HEK293 (cell line): ENCODE data around the gene SOAT2.

Source experiments
- FEZF1 ChIP-seq: fragments of 450-650 bp; formaldehyde crosslinking; IDR thresholded peaks from 2 replicates; pipeline ENCODE4 v1.5.1; 2016; ENCODE audit warnings: missing biosample characterization, missing genetic modification characterization
- GLIS1 ChIP-seq: fragments of 450-650 bp; formaldehyde crosslinking; IDR thresholded peaks from 2 replicates; pipeline ENCODE4 v1.5.1; 2016; ENCODE audit warnings: missing biosample characterization, missing genetic modification characterization
- IKZF3 ChIP-seq: fragments of 450-650 bp; IDR thresholded peaks from 2 replicates; pipeline ENCODE4 v1.5.0; 2018; ENCODE audit warnings: missing biosample characterization, mild to moderate bottlenecking, missing genetic modification characterization, moderate library complexity
- INSM2 ChIP-seq: fragments of 450-650 bp; formaldehyde crosslinking; IDR thresholded peaks from 2 replicates; pipeline ENCODE4 v1.5.1; 2016; ENCODE audit warnings: missing biosample characterization, missing genetic modification characterization
- KLF10 ChIP-seq: fragments of 450-650 bp; IDR thresholded peaks from 2 replicates; pipeline ENCODE4 v1.5.1; 2018; ENCODE audit warnings: missing biosample characterization, mild to moderate bottlenecking, missing genetic modification characterization
- KLF9 ChIP-seq: fragments of 450-650 bp; formaldehyde crosslinking; IDR thresholded peaks from 2 replicates; pipeline ENCODE4 v1.5.1; 2016; ENCODE audit warnings: missing biosample characterization, missing genetic modification characterization, low read depth
- PATZ1 ChIP-seq: fragments of 450-650 bp; formaldehyde crosslinking; IDR thresholded peaks from 2 replicates; pipeline ENCODE4 v1.5.1; 2016; ENCODE audit warnings: missing biosample characterization, missing genetic modification characterization
- PRDM4 ChIP-seq: fragments of 450-650 bp; formaldehyde crosslinking; IDR thresholded peaks from 2 replicates; pipeline ENCODE4 v1.5.1; 2017; ENCODE audit warnings: missing biosample characterization, missing genetic modification characterization
- REST ChIP-seq: fragments of 450-650 bp; formaldehyde crosslinking; IDR thresholded peaks from 2 replicates; pipeline ENCODE4 v1.5.1; 2016; ENCODE audit warnings: missing biosample characterization, missing genetic modification characterization
- SCRT1 ChIP-seq: fragments of 450-650 bp; formaldehyde crosslinking; IDR thresholded peaks from 2 replicates; pipeline ENCODE4 v1.5.1; 2016; ENCODE audit warnings: missing biosample characterization, missing genetic modification characterization, borderline replicate concordance
- SP3 ChIP-seq: fragments of 450-650 bp; formaldehyde crosslinking; IDR thresholded peaks from 2 replicates; pipeline ENCODE4 v1.5.1; 2016; ENCODE audit warnings: missing biosample characterization, missing genetic modification characterization
- SP7 ChIP-seq: fragments of 450-650 bp; formaldehyde crosslinking; IDR thresholded peaks from 2 replicates; pipeline ENCODE4 v1.5.1; 2016; ENCODE audit warnings: missing biosample characterization, missing genetic modification characterization
- WT1 ChIP-seq: fragments of 450-650 bp; formaldehyde crosslinking; IDR thresholded peaks from 2 replicates; pipeline ENCODE4 v1.5.1; 2016; ENCODE audit warnings: missing biosample characterization, missing genetic modification characterization
- ZBTB20 ChIP-seq: fragments of 450-650 bp; formaldehyde crosslinking; IDR thresholded peaks from 2 replicates; pipeline ENCODE4 v1.5.1; 2016; ENCODE audit warnings: missing biosample characterization, missing genetic modification characterization
- ZBTB48 ChIP-seq: fragments of 450-650 bp; formaldehyde crosslinking; IDR thresholded peaks from 2 replicates; pipeline ENCODE4 v1.5.1; 2016; ENCODE audit warnings: missing biosample characterization, missing genetic modification characterization
- ZBTB7A ChIP-seq: fragments of 450-650 bp; formaldehyde crosslinking; IDR thresholded peaks from 2 replicates; pipeline ENCODE4 v1.5.1; 2016; ENCODE audit warnings: low read depth, missing biosample characterization, missing genetic modification characterization
- ZFP37 ChIP-seq: fragments of 450-650 bp; formaldehyde crosslinking; IDR thresholded peaks from 2 replicates; pipeline ENCODE4 v1.5.1; 2016; ENCODE audit warnings: missing biosample characterization, missing genetic modification characterization
- ZNF223 ChIP-seq: fragments of 450-650 bp; formaldehyde crosslinking; IDR thresholded peaks from 2 replicates; pipeline ENCODE4 v1.5.1; 2016; ENCODE audit warnings: missing biosample characterization, missing genetic modification characterization
- ZNF324 ChIP-seq: fragments of 450-650 bp; formaldehyde crosslinking; IDR thresholded peaks from 2 replicates; pipeline ENCODE4 v1.5.1; 2016; ENCODE audit warnings: missing biosample characterization, missing genetic modification characterization
- ZNF37A ChIP-seq: fragments of 450-650 bp; IDR thresholded peaks from 2 replicates; pipeline ENCODE4 v1.5.1; 2018; ENCODE audit warnings: missing biosample characterization, missing genetic modification characterization
- ZNF449 ChIP-seq: fragments of 450-650 bp; formaldehyde crosslinking; IDR thresholded peaks from 2 replicates; pipeline ENCODE4 v1.5.1; 2017; ENCODE audit warnings: missing biosample characterization, mild to moderate bottlenecking, missing genetic modification characterization, moderate library complexity
- ZNF501 ChIP-seq: fragments of 450-650 bp; formaldehyde crosslinking; IDR thresholded peaks from 2 replicates; pipeline ENCODE4 v1.5.1; 2016; ENCODE audit warnings: missing biosample characterization, missing genetic modification characterization
- ZNF544 ChIP-seq: fragments of 450-650 bp; formaldehyde crosslinking; IDR thresholded peaks from 2 replicates; pipeline ENCODE4 v1.5.0; 2017; ENCODE audit warnings: missing biosample characterization, missing genetic modification characterization
- ZNF561 ChIP-seq: fragments of 450-650 bp; IDR thresholded peaks from 2 replicates; pipeline ENCODE4 v1.5.1; 2018; ENCODE audit warnings: missing biosample characterization, missing genetic modification characterization, borderline replicate concordance
- ZNF610 ChIP-seq: fragments of 450-650 bp; formaldehyde crosslinking; IDR thresholded peaks from 2 replicates; pipeline ENCODE4 v1.5.1; 2016; ENCODE audit warnings: missing biosample characterization, missing genetic modification characterization, borderline replicate concordance
- ZNF660 ChIP-seq: fragments of 450-650 bp; IDR thresholded peaks from 2 replicates; pipeline ENCODE4 v1.5.1; 2018; ENCODE audit warnings: missing biosample characterization, mild to moderate bottlenecking, missing genetic modification characterization
- ZXDB ChIP-seq: fragments of 450-650 bp; formaldehyde crosslinking; IDR thresholded peaks from 2 replicates; pipeline ENCODE4 v1.5.1; 2016; ENCODE audit warnings: missing biosample characterization, missing genetic modification characterization

The SOAT2 gene

GRCh38 chr12:53097564-53098353 lies 5.5 kb upstream of the SOAT2 start, which contains the start of gene IGFBP6 (continued):
- TF ChIP-seq ZNF501 (tag by site-specific recombination), result peak; percentile 67; the same call in 1 of the 2 replicates
- TF ChIP-seq ZNF544 (tag by site-specific recombination), result no peak
- TF ChIP-seq ZNF660 (tag by site-specific recombination), result no peak
- TF ChIP-seq ZNF561 (tag by site-specific recombination), result 0 out of 2 replicates have a peak, but pooled peaks have one; percentile 56
- peak; percentile 44; the same call in 1 of the 2 replicates for TF ChIP-seq ZBTB20 (tag by site-specific recombination)
- 0 out of 2 replicates have a peak, but pooled peaks have one; percentile 12 for TF ChIP-seq INSM2 (tag by site-specific recombination)
- TF ChIP-seq SP7 (tag by site-specific recombination), result 0 out of 2 replicates have a peak, but pooled peaks have one; percentile 8
- TF ChIP-seq FEZF1, result peak; percentile 45; the same call in 1 of the 2 replicates
- TF ChIP-seq ZNF37A (tag by site-specific recombination), result no peak
- peak; percentile 5; the same call in 1 of the 2 replicates for TF ChIP-seq WT1 (tag by site-specific recombination)
- peak; percentile 98 for TF ChIP-seq KLF9
- TF ChIP-seq ZBTB48 (tag by site-specific recombination), result peak; percentile 84
- no peak for TF ChIP-seq ZNF610 (tag by site-specific recombination)
- peak; percentile 97 for TF ChIP-seq GLIS1 (tag by site-specific recombination)
- TF ChIP-seq ZNF324 (tag by site-specific recombination), result 0 out of 2 replicates have a peak, but pooled peaks have one; percentile 46
- TF ChIP-seq ZFP37 (tag by site-specific recombination), result 0 out of 2 replicates have a peak, but pooled peaks have one; percentile 67
- TF ChIP-seq KLF10, result peak; percentile 97
- TF ChIP-seq SCRT1 (tag by site-specific recombination), result no peak
- peak; percentile 85 for TF ChIP-seq ZNF223 (tag by site-specific recombination)
- TF ChIP-seq ZXDB (tag by site-specific recombination), result 0 out of 2 replicates have a peak, but pooled peaks have one; percentile 43
- no peak for TF ChIP-seq PRDM4 (tag by site-specific recombination)
- no peak for TF ChIP-seq IKZF3
- 0 out of 2 replicates have a peak, but pooled peaks have one; percentile 16 for TF ChIP-seq REST (tag by site-specific recombination)
- peak; percentile 93 for TF ChIP-seq PATZ1 (tag by site-specific recombination)
- TF ChIP-seq ZNF449 (tag by site-specific recombination), result no peak
- peak; percentile 92; the same call in 1 of the 2 replicates for TF ChIP-seq ZBTB7A
- peak; percentile 64 for TF ChIP-seq SP3 (tag by site-specific recombination)
